Stomach (tissue), 9 donors: ENCODE measurements around the gene RNH1. TPM values are rescaled to one million over a fixed set of nuclear protein-coding genes. Genes with fewer than 3 reads are reported as not detected.

ENCODE experiments used
- DNase-seq, 2 donors: peaks; one replicate each; pipeline versions ENCODE4 v3.0.0 to v3.0.0-alpha.2; 2013 to 2019
- H3K27ac ChIP-seq, 5 donors: fragments of 200-600 bp in 4 of 5; sonication (generic) in 4 of 5; one replicate each; pipeline ENCODE4 v1.5.1; 2013 to 2019; ENCODE audit warnings: mild to moderate bottlenecking in 1 of 5, moderate library complexity in 1 of 5
- H3K27me3 ChIP-seq, 3 donors: fragments of 200-600 bp; sonication (generic); one replicate each; pipeline ENCODE4 v1.5.1; 2017 to 2019; ENCODE audit warnings: mixed run types in 1 of 3
- H3K36me3 ChIP-seq, 4 donors: fragments of 200-600 bp; sonication (generic); 1 replicate in 3 of 4; 2 replicates in 1 of 4; pipeline ENCODE4 v1.5.1; 2016 to 2019
- H3K4me1 ChIP-seq, 4 donors: fragments of 200-600 bp; sonication (generic); one replicate each; pipeline ENCODE4 v1.5.1; 2016 to 2019
- H3K4me3 ChIP-seq, 4 donors: fragments of 200-600 bp; sonication (generic) in 3 of 4; one replicate each; pipeline ENCODE4 v1.5.1; 2016 to 2019; ENCODE audit warnings: mild to moderate bottlenecking in 1 of 4
- H3K9me3 ChIP-seq, 4 donors: fragments of 200-600 bp; sonication (generic); one replicate each; pipeline ENCODE4 v1.5.1; 2016 to 2019
- CTCF ChIP-seq, 7 experiments: fragments of 450-650 bp in 4 of 7; fragments of 200-600 bp in 3 of 7; sonication (generic) in 3 of 7; IDR thresholded peaks; one replicate each; pipeline ENCODE4 v1.5.1; 2016 to 2019; ENCODE audit warnings: antibody characterized with exemption in 7 of 7, control low read depth in 2 of 7, mild to moderate bottlenecking in 1 of 7
- EP300 ChIP-seq: sonication (generic); formaldehyde crosslinking; IDR thresholded peaks from one replicate; pipeline ENCODE4 v1.6.1; 2017; ENCODE audit warnings: antibody characterized with exemption
- POLR2A ChIP-seq, 4 donors: fragments of 450-650 bp; IDR thresholded peaks; one replicate each; pipeline ENCODE4 v1.6.1; 2016; ENCODE audit warnings: antibody characterized with exemption in 4 of 4, control low read depth in 2 of 4, mild to moderate bottlenecking in 1 of 4, moderate library complexity in 1 of 4
- POLR2AphosphoS5 ChIP-seq, 3 donors: sonication (generic); formaldehyde crosslinking; IDR thresholded peaks; one replicate each; pipeline ENCODE4 v1.6.1; 2016; ENCODE audit warnings: antibody characterized with exemption in 3 of 3
- WGBS, 5 donors: extraction: QIAGEN DNeasy Blood & Tissue Kit in 3 of 5; methylation state at CpG; one replicate each; pipeline versions ENCODE4 v1.1.5 to v1.1.7; 2013 to 2018; 5-methylcytosine and 5-hydroxymethylcytosine counted together
- intact Hi-C: fragments of 100-400 bp; cut with DNase I; formaldehyde crosslinking; loops from one replicate; pipeline ENCODE4 v1.15.1; 2023; ENCODE audit warnings: low total_unique reads
- polyA plus RNA-seq, 3 donors: library from polyadenylated mRNA; stranded (reverse); fragments of 200-250 nt; gene quantifications; one replicate each; pipeline ENCODE4 v1.2.3, GENCODE V29; 2013
- total RNA-seq, 5 donors: library from RNA; depleted of rRNA; stranded (reverse); fragments of >200 nt; gene quantifications; one replicate each; pipeline versions ENCODE4 v1.1.0 to v1.2.3, GENCODE V29; 2014 to 2016
- donor health status: healthy with polysubstance abuse.
- donor health status: Bipolar disorder and iron deficiency.
- donor health status: healthy.

Gene RNH1
- total and polyA plus RNA-seq, 8 donors, result 61.3 to 260 (median 134) TPM

GRCh38 chr11:529728-530411 lies 22.8 kb upstream of the RNH1 start:
- DNase-seq, result peak in 1 of 2 donors; percentile 2
- Histone ChIP-seq H3K9me3 (no peaks in the 10 kb centered on the region), H3K36me3 (peaks cover 13 to 36% (median 33%) of the 10 kb centered on the region in 4 donors), H3K27me3 (no peaks in the 10 kb centered on the region), H3K4me1 (peaks cover 14 to 24% (median 22%) of the 10 kb centered on the region in 4 donors), H3K27ac (no peak overlapping the region), H3K4me3 (no peak overlapping the region)
- WGBS, 5 donors, result 68 to 79% (median 76%) methylated on average over 11 to 18 of the region's 18 CpGs
- TF ChIP-seq EP300 (no peak), POLR2AphosphoS5 (IDR thresholded peaks at IDR 0.05) (no peak), CTCF (IDR thresholded peaks at IDR 0.05) (no peak), POLR2A (IDR thresholded peaks at IDR 0.05) (no peak)
- intact Hi-C loops, result no loop called here

- Histone ChIP-seq H3K4me3 (no peak overlapping the region), H3K27ac (no peak overlapping the region), H3K9me3 (no peaks in the 10 kb centered on the region), H3K27me3 (no peaks in the 10 kb centered on the region), H3K4me1 (peaks cover 7 to 16% (median 14%) of the 10 kb centered on the region in 4 donors), H3K36me3 (peaks cover 13 to 36% (median 32%) of the 10 kb centered on the region in 4 donors)
- TF ChIP-seq CTCF (IDR thresholded peaks at IDR 0.05) (no peak), EP300 (no peak), POLR2AphosphoS5 (IDR thresholded peaks at IDR 0.05) (no peak), POLR2A (IDR thresholded peaks at IDR 0.05) (no peak)
- 67 to 76% (median 74%) methylated on average over 18 to 29 of the region's 29 CpGs for WGBS, 5 donors
- intact Hi-C loops, result no loop called here
- DNase-seq, result peak in 1 of 2 donors; percentile 12
Observed at GRCh38 chr11:528815-529727, 22.0 kb upstream of the RNH1 start.

GRCh38 chr11:528166-528814 lies 21.2 kb upstream of the RNH1 start:
- TF ChIP-seq POLR2A (IDR thresholded peaks at IDR 0.05) (no peak), CTCF (IDR thresholded peaks at IDR 0.05) (no peak), POLR2AphosphoS5 (IDR thresholded peaks at IDR 0.05) (no peak), EP300 (no peak)
- H3K27ac ChIP-seq, result no peak overlapping the region
- WGBS, 5 donors, result 82 to 91% (median 84%) methylated on average over 13 to 30 of the region's 30 CpGs
- peak in 1 of 2 donors; percentile 6 for DNase-seq
- peaks cover 0 to 8% (median 7%) of the 10 kb centered on the region in 4 donors for H3K4me1 ChIP-seq
- intact Hi-C loops, result no loop called here
- H3K4me3 ChIP-seq, result no peak overlapping the region
- H3K27me3 ChIP-seq, result no peaks in the 10 kb centered on the region
- peaks cover 13 to 32% (median 27%) of the 10 kb centered on the region in 4 donors for H3K36me3 ChIP-seq
- H3K9me3 ChIP-seq, result no peaks in the 10 kb centered on the region

- Histone ChIP-seq H3K27me3 (no peaks in the 10 kb centered on the region), H3K4me1 (no peaks in the 10 kb centered on the region), H3K36me3 (peaks cover 2 to 11% (median 6%) of the 10 kb centered on the region in 4 donors), H3K9me3 (no peaks in the 10 kb centered on the region), H3K27ac (no peak overlapping the region), H3K4me3 (no peak overlapping the region)
- no peak for TF ChIP-seq EP300
- TF ChIP-seq POLR2AphosphoS5 (IDR thresholded peaks at IDR 0.05), result no peak
- TF ChIP-seq POLR2A (IDR thresholded peaks at IDR 0.05), result no peak
- TF ChIP-seq CTCF (IDR thresholded peaks at IDR 0.05), result no peak
- 74 to 83% (median 77%) methylated on average over 10 to 17 of the region's 17 CpGs for WGBS, 5 donors
- intact Hi-C loops, result no loop called here
- DNase-seq, result no peak
Observed at GRCh38 chr11:526192-526591, 19.1 kb upstream of the RNH1 start.
